Thymus (tissue), 11 donors: Measurements from ENCODE around the gene R3HDM2. TPM values are rescaled to one million over a fixed set of nuclear protein-coding genes. Genes with fewer than 3 reads are reported as not detected.

Experiments
- DNase-seq, 9 donors: peaks; one replicate each; pipeline ENCODE4 v3.0.0-alpha.2; 2013; ENCODE audit warnings: low spot score in 9 of 9, low read depth in 6 of 9, missing footprints in 1 of 9
- H3K27ac ChIP-seq, 2 donors: one replicate each; pipeline ENCODE4 v1.5.1; 2013; ENCODE audit warnings: control low read depth in 1 of 2, low read depth in 1 of 2, low read length in 1 of 2, mild to moderate bottlenecking in 1 of 2, moderate library complexity in 1 of 2
- H3K27me3 ChIP-seq, 2 donors: one replicate each; pipeline ENCODE4 v1.5.1; 2013; ENCODE audit warnings: low read length in 1 of 2; ENCODE audit not compliant: control insufficient read depth in 2 of 2, insufficient read depth in 1 of 2
- H3K36me3 ChIP-seq, 2 donors: one replicate each; pipeline ENCODE4 v1.5.1; 2013; ENCODE audit warnings: low read length in 1 of 2, mild to moderate bottlenecking in 1 of 2, moderate library complexity in 1 of 2; ENCODE audit not compliant: control insufficient read depth in 2 of 2, insufficient read depth in 2 of 2
- H3K4me1 ChIP-seq, 2 donors: one replicate each; pipeline ENCODE4 v1.5.1; 2013; ENCODE audit warnings: low read length in 2 of 2; ENCODE audit not compliant: control insufficient read depth in 2 of 2, insufficient read depth in 2 of 2
- H3K4me3 ChIP-seq, 2 donors: one replicate each; pipeline ENCODE4 v1.5.1; 2013; ENCODE audit warnings: low read length in 2 of 2, control low read depth in 1 of 2, mild to moderate bottlenecking in 1 of 2
- H3K9me3 ChIP-seq, 2 donors: one replicate each; pipeline ENCODE4 v1.5.1; 2013; ENCODE audit warnings: low read length in 1 of 2, mild to moderate bottlenecking in 1 of 2; ENCODE audit not compliant: control insufficient read depth in 2 of 2, insufficient read depth in 1 of 2
- WGBS: extraction: QIAGEN DNeasy Blood & Tissue Kit; methylation state at CpG from one replicate; pipeline ENCODE4 v1.1.7; 2013; 5-methylcytosine and 5-hydroxymethylcytosine counted together
- polyA plus RNA-seq: library from polyadenylated mRNA; stranded (reverse); fragments of 200-250 nt; gene quantifications from one replicate; pipeline ENCODE4 v1.2.3, GENCODE V29; 2013
- total RNA-seq: library from RNA; stranded (reverse); fragments of 120-200 nt; gene quantifications from one replicate; pipeline ENCODE4 v1.2.4, GENCODE V29; 2013
- donor health status: healthy.

R3HDM2 gene
- total and polyA plus RNA-seq, 2 donors = 12.6 to 22.4 TPM

- peaks cover 0 to 10% of the 10 kb centered on the region in 2 donors for H3K27me3 ChIP-seq
- peaks cover 4 to 7% of the 10 kb centered on the region in 2 donors for H3K4me1 ChIP-seq
Measured at GRCh38 chr12:57470286-57470969, 39.6 kb upstream of the R3HDM2 start.

GRCh38 chr12:57469296-57470164 lies 38.7 kb upstream of the R3HDM2 start:
- DNase-seq = no peak
- WGBS = 98% methylated on average over 10 of the region's 10 CpGs
- no peaks in the 10 kb centered on the region for H3K9me3 ChIP-seq
- no peak overlapping the region for H3K27ac ChIP-seq
- peaks cover 55 to 62% of the 10 kb centered on the region in 2 donors for H3K36me3 ChIP-seq
- no peak overlapping the region for H3K4me3 ChIP-seq
- H3K4me1 ChIP-seq = no peaks in the 10 kb centered on the region
- H3K27me3 ChIP-seq = peaks cover 0 to 7% of the 10 kb centered on the region in 2 donors

More at GRCh38 chr12:57470286-57470969, 39.6 kb upstream of the R3HDM2 start:
- no peak overlapping the region for H3K4me3 ChIP-seq
- no peak overlapping the region for H3K27ac ChIP-seq
- WGBS = 98% methylated on average over 14 of the region's 14 CpGs
- no peak for DNase-seq
- peaks cover 64 to 71% of the 10 kb centered on the region in 2 donors for H3K36me3 ChIP-seq
- H3K9me3 ChIP-seq = no peaks in the 10 kb centered on the region

DNA sequence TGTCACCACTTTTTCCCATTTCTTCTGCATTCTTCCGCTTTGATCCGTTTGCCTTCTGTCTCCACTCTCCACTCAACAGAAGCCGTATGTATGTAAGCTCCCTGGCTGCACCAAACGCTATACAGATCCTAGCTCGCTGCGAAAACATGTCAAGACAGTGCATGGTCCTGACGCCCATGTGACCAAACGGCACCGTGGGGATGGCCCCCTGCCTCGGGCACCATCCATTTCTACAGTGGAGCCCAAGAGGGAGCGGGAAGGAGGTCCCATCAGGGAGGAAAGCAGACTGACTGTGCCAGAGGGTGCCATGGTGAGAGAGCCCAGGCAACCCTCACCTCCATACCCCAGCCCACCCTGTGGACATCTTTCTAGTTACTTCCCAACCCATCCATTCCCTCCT lies 37.1 kb upstream of the R3HDM2 start:
- WGBS = 96% methylated on average over 11 of the region's 11 CpGs
- DNase-seq = no peak
- no peak overlapping the region for H3K4me3 ChIP-seq
- H3K27ac ChIP-seq = no peak overlapping the region
- H3K27me3 ChIP-seq = peaks cover 0 to 12% of the 10 kb centered on the region in 2 donors
- H3K36me3 ChIP-seq = peaks cover 42 to 49% of the 10 kb centered on the region in 2 donors
- H3K4me1 ChIP-seq = peaks cover 0 to 2% of the 10 kb centered on the region in 2 donors
- H3K9me3 ChIP-seq = no peaks in the 10 kb centered on the region

DNA sequence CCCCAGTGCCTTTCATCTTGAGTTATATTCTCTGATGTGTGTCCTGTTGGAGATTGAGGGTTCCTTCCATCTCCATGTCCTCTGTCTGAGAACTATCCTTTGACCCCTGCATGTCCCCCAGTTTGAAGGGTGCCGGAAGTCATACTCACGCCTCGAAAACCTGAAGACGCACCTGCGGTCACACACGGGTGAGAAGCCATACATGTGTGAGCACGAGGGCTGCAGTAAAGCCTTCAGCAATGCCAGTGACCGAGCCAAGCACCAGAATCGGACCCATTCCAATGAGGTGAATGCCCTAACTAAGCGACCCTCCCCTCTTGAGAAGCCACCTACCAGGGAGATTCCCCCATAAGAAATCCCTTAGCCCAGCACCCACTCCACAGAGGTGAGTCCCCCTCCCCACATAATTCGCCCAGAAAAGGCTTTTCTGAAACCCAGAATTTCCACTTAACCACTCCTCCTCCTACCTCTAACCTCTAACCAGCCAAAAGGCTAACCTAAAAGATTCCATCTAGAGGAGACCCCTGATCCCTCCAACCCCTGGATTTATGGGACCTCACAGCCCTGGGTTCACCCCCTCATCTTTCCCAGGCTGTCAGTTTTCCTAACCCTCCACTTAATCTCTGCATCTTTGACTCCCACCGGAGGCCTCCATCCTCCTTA lies 36.5 kb upstream of the R3HDM2 start:
- no peak for DNase-seq
- Histone ChIP-seq H3K4me3 (no peak overlapping the region), H3K9me3 (no peaks in the 10 kb centered on the region), H3K36me3 (peaks cover 38 to 43% of the 10 kb centered on the region in 2 donors), H3K27me3 (peaks cover 0 to 12% of the 10 kb centered on the region in 2 donors), H3K27ac (no peak overlapping the region), H3K4me1 (peaks cover 0 to 8% of the 10 kb centered on the region in 2 donors)
- WGBS = 94% methylated on average over 12 of the region's 12 CpGs

GRCh38 chr12:57465747-57466505 lies 35.1 kb upstream of the R3HDM2 start:
- DNase-seq = no peak
- peaks cover 6 to 22% of the 10 kb centered on the region in 2 donors for H3K4me1 ChIP-seq
- H3K9me3 ChIP-seq = no peaks in the 10 kb centered on the region
- H3K4me3 ChIP-seq = no peak overlapping the region
- peaks cover 8 to 26% of the 10 kb centered on the region in 2 donors for H3K27me3 ChIP-seq
- WGBS = 81% methylated on average over 14 of the region's 14 CpGs
- no peak overlapping the region for H3K27ac ChIP-seq
- H3K36me3 ChIP-seq = peaks cover 24 to 29% of the 10 kb centered on the region in 2 donors

DNA sequence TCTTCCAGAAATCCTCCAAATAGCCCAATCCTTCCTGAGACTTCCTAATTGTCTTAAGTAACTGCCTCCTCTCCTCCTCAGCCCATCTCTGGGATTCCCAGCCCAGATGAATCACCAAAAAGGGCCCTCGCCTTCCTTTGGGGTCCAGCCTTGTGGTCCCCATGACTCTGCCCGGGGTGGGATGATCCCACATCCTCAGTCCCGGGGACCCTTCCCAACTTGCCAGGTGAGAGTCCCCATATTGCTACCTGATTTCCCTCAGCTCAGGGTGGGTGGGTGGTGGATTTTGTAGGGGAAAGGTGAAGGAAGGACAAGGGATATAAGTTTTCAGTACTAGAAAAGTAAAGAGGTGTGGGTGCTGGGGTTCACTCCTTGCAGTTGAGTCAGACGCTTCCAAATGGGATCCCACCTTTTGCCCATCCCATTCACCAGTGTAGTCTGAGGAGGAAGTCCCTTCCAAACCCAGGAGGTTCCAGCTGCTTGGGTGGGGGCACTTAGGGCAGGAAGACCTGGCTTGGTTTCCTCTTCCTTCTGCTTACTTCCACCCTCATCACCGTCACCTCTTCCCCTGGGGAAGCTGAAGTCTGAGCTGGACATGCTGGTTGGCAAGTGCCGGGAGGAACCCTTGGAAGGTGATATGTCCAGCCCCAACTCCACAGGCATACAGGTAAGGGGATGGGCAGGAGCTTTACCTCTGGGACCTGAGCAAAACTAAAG lies 34.3 kb upstream of the R3HDM2 start:
- Histone ChIP-seq H3K36me3 (peaks cover 17 to 22% of the 10 kb centered on the region in 2 donors), H3K27ac (no peak overlapping the region), H3K4me3 (no peak overlapping the region), H3K27me3 (peaks cover 16 to 33% of the 10 kb centered on the region in 2 donors), H3K4me1 (peaks cover 14 to 29% of the 10 kb centered on the region in 2 donors), H3K9me3 (no peaks in the 10 kb centered on the region)
- WGBS = 88% methylated on average over 6 of the region's 6 CpGs
- DNase-seq = no peak

GRCh38 chr12:57464569-57464968 lies 33.7 kb upstream of the R3HDM2 start:
- Histone ChIP-seq H3K36me3 (peaks cover 10 to 15% of the 10 kb centered on the region in 2 donors), H3K9me3 (no peaks in the 10 kb centered on the region), H3K4me1 (peaks cover 14 to 32% of the 10 kb centered on the region in 2 donors), H3K27me3 (peaks cover 18 to 37% of the 10 kb centered on the region in 2 donors), H3K4me3 (no peak overlapping the region), H3K27ac (no peak overlapping the region)
- WGBS = 96% methylated on average over 12 of the region's 12 CpGs
- DNase-seq = no peak

- Histone ChIP-seq H3K27me3 (peaks cover 18 to 37% of the 10 kb centered on the region in 2 donors), H3K4me3 (no peak overlapping the region), H3K36me3 (peaks cover 4 to 7% of the 10 kb centered on the region in 2 donors), H3K27ac (no peak overlapping the region), H3K4me1 (peaks cover 14 to 43% of the 10 kb centered on the region in 2 donors), H3K9me3 (no peaks in the 10 kb centered on the region)
- WGBS = 31% methylated on average over 5 of the region's 5 CpGs
- DNase-seq = no peak
Measured at GRCh38 chr12:57462912-57463253, 32.0 kb upstream of the R3HDM2 start.
